Measurements from ENCODE around the gene HHAT.

HHAT gene

GRCh38 chr1:210361665-210362064 is 33.0 kb downstream of the HHAT start:
- no peak for DNase-seq

- no peak for DNase-seq
Observed at GRCh38 chr1:210362526-210362925, 33.8 kb downstream of the HHAT start.

- DNase-seq: no peak
Observed at GRCh38 chr1:210363119-210363518, 34.4 kb downstream of the HHAT start.

- no peak for DNase-seq
Observed at GRCh38 chr1:210364479-210364878, 35.8 kb downstream of the HHAT start.

GRCh38 chr1:210366767-210367166 is 38.1 kb downstream of the HHAT start:
- no peak for DNase-seq

GRCh38 chr1:210367566-210367965 is 38.9 kb downstream of the HHAT start:
- no peak for DNase-seq

- no peak for DNase-seq
Observed at GRCh38 chr1:210369425-210369824, 40.7 kb downstream of the HHAT start.

- DNase-seq: no peak
Observed at GRCh38 chr1:210371916-210372315, 43.2 kb downstream of the HHAT start.

GRCh38 chr1:210372491-210372890 is 43.8 kb downstream of the HHAT start:
- DNase-seq: no peak

- DNase-seq: no peak
Observed at GRCh38 chr1:210372931-210373627, 44.4 kb downstream of the HHAT start.

GRCh38 chr1:210373628-210373877 is 44.9 kb downstream of the HHAT start:
- no peak for DNase-seq

- DNase-seq: peak; percentile 21
Observed at GRCh38 chr1:210373878-210374599, 45.3 kb downstream of the HHAT start.

GRCh38 chr1:210374600-210374953 is 45.9 kb downstream of the HHAT start:
- no peak for DNase-seq

GRCh38 chr1:210376836-210377372 is 48.2 kb downstream of the HHAT start:
- DNase-seq: no peak

- DNase-seq: no peak
Observed at GRCh38 chr1:210377731-210378333, 49.1 kb downstream of the HHAT start.

GRCh38 chr1:210378736-210379135 is 50.0 kb downstream of the HHAT start:
- DNase-seq: no peak

GRCh38 chr1:210381934-210382333 is 53.2 kb downstream of the HHAT start:
- DNase-seq: no peak

GRCh38 chr1:210384625-210385024 is 55.9 kb downstream of the HHAT start:
- no peak for DNase-seq

GRCh38 chr1:210385228-210385627 is 56.5 kb downstream of the HHAT start:
- DNase-seq: no peak

GRCh38 chr1:210394281-210394821 is 65.6 kb downstream of the HHAT start:
- DNase-seq: no peak

GRCh38 chr1:210396541-210396940 is 67.8 kb downstream of the HHAT start:
- DNase-seq: no peak

- DNase-seq: no peak
Observed at GRCh38 chr1:210397252-210397651, 68.5 kb downstream of the HHAT start.

GRCh38 chr1:210397681-210398080 is 69.0 kb downstream of the HHAT start:
- DNase-seq: no peak

- no peak for DNase-seq
Observed at GRCh38 chr1:210398466-210398865, 69.8 kb downstream of the HHAT start.
